NOMO-1 (cell line): ENCODE results near the gene EPB41L4A.

Source experiments
- DNase-seq, 2 experiments: peaks; one replicate each; lab custom pipeline; 2025; ENCODE audit not compliant: unreplicated experiment in 2 of 2; lab: John Stamatoyannopoulos, UW

EPB41L4A gene

GRCh38 chr5:112316006-112316405 is 103.1 kb downstream of the EPB41L4A start:
- no peak for DNase-seq

- DNase-seq, result no peak
Observed at GRCh38 chr5:112312295-112313275, 106.5 kb downstream of the EPB41L4A start.

GRCh38 chr5:112310746-112311145 is 108.3 kb downstream of the EPB41L4A start:
- no peak for DNase-seq

GRCh38 chr5:112308608-112309007 is 110.5 kb downstream of the EPB41L4A start:
- no peak for DNase-seq

GRCh38 chr5:112306956-112307355 is 112.1 kb downstream of the EPB41L4A start:
- no peak for DNase-seq

GRCh38 chr5:112304743-112305142 is 114.3 kb downstream of the EPB41L4A start:
- DNase-seq, result no peak

GRCh38 chr5:112303685-112304084 is 115.4 kb downstream of the EPB41L4A start:
- no peak for DNase-seq

- no peak for DNase-seq
Observed at GRCh38 chr5:112294126-112294525, 125.0 kb downstream of the EPB41L4A start.

- DNase-seq, result no peak
Observed at GRCh38 chr5:112293587-112293986, 125.5 kb downstream of the EPB41L4A start.

- no peak for DNase-seq
Observed at GRCh38 chr5:112290691-112291090, 128.4 kb downstream of the EPB41L4A start.

GRCh38 chr5:112289465-112289864 is 129.6 kb downstream of the EPB41L4A start:
- no peak for DNase-seq

GRCh38 chr5:112283943-112284929 is 134.8 kb downstream of the EPB41L4A start:
- DNase-seq, result no peak

- no peak for DNase-seq
Observed at GRCh38 chr5:112283034-112283582, 136.0 kb downstream of the EPB41L4A start.

GRCh38 chr5:112279082-112279481 is 140.0 kb downstream of the EPB41L4A start:
- no peak for DNase-seq

GRCh38 chr5:112276991-112277390 is 142.1 kb downstream of the EPB41L4A start:
- DNase-seq, result no peak

GRCh38 chr5:112275671-112276070 is 143.4 kb downstream of the EPB41L4A start:
- no peak for DNase-seq

- DNase-seq, result no peak
Observed at GRCh38 chr5:112270299-112271293, 148.5 kb downstream of the EPB41L4A start.

- DNase-seq, result no peak
Observed at GRCh38 chr5:112267231-112267630, 151.8 kb downstream of the EPB41L4A start.

GRCh38 chr5:112264666-112265065 is 154.4 kb downstream of the EPB41L4A start:
- DNase-seq, result no peak

GRCh38 chr5:112264151-112264550 is 154.9 kb downstream of the EPB41L4A start:
- no peak for DNase-seq
